HG02571 (cell line): ENCODE measurements around the gene TMEM150B.
A peak's percentile ranks its signal among the peaks of the same experiment; 100 is the strongest.

Experiments used
- ATAC-seq: cut with Tn5 transposase; IDR thresholded peaks from one replicate; pipeline ENCODE4 v1.9.1; 2021; ENCODE audit warnings: mild to moderate bottlenecking, moderate library complexity; ENCODE audit not compliant: unreplicated experiment

Gene TMEM150B

DNA sequence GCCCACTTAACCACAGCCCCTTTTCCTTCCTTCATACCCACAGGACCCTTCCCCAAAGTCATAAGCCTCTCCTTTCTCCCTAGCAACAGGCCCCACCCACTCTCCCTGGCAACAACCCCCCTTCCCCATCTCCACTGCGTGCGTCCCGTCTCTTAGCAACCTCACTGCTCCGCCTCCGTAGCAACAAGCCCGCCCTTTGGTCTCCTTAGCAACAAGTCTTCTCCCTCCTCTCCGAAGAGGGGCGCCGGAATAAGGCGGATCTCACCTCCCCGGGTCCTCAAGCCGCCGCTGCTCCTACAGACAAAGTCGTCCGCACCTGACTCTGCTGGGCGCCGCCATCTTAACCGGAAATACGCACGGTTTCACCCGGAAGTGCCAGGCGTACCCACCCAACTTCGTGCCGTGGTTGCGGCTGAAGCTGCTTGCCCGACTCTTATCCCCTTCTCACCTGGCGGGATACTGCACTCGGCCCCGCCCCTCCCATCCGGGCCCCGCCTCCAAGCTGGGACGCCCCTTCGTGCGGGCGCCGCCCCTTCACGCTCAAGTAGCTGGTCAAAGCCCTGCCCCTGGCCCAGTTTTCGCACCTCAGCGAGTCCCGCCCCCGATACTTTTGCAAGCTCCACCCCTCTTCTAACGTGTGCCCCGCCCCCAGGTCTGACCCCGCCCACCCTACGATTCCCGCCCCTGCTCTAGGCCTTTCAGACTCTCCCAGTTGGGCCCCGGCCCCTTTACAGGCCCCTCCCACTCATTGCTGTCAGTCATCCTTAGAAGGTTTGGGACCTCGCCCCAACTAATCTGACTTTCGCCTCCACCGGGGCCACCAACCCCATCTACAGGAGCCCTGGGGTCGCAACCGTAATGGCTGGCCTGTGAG, 45.1 kb downstream of the TMEM150B start, which contains the start of gene HSPBP1:
Gene HSPBP1, minus strand, starts transcription at position 341 of the 874 bp plus-strand sequence. CDS start 502 bp downstream, outside the sequence.
- peak; percentile 75 for ATAC-seq

DNA sequence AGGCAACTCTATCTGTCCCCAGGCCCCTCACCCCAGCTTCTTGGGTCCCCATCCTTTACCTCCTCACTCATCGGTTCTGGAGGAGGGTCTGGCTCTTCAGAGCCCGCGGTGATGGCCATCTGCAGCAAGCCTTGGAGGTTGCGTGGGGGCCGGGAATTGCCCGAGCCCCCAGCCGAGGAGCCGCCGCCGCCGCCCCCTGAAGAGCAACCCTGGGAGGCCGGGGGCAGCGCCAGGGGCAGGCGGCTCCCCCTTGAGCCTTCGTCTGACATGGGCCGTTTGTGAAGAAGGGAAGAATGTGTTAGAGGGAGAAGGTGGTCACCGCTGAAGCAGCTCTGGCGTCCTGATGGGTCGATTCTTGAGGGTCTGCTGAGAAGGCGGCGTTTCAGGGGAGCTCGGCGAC, 45.8 kb downstream of the TMEM150B start:
- no peak for ATAC-seq

DNA sequence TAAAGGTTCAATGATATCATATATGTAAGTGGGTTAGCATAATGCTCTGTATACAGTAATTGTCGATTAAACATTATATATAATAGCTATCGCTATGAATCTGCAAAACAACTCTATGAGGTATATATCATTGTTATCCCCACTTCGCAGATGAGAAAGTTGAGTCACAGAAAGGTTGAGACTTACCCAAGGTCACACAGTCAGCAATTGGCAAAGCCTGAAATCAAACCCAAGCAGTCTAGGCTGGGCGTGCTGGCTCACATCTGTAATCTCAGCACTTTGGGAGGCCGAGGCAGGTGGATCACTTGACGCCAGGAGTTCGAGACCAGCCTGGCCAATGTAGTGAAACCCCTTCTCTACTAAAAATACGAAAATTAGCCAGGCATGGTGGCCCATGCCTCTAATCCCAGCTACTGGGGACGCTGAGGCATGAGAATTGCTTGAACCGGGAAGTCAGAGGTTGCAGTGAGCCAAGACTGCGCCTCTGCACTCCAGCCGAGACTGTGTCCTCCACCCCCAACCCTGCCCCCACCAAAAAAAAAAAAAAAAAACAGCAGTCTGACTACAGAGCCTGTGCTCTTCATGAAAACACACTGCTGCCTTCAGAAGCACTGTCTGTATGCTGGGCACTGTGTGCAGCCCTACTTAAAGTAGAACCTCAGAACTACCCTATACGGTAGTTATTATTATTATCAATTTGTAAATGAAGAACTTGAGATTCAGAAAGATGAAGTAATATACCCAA, 46.6 kb downstream of the TMEM150B start:
- no peak for ATAC-seq

DNA sequence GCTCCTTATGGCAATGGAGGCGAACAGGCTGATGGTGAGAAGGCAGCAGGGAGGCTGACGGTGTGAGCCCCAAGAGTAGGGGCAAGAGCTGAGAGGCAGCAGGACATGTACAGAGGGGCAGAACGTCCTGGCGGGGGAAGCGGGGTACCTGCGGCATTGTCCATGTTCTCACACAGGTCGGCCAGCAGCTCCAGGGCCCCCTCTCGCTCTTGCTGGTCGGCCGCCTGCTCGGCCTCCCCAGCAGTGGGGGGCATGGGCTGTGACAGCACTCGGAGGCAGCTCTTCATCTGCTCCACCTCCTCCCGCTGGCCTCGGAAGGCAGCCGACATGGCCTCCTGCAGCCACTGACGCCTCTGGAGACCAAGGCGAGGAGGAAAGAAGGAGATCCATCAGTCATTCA, 47.6 kb downstream of the TMEM150B start:
- ATAC-seq, result no peak

DNA sequence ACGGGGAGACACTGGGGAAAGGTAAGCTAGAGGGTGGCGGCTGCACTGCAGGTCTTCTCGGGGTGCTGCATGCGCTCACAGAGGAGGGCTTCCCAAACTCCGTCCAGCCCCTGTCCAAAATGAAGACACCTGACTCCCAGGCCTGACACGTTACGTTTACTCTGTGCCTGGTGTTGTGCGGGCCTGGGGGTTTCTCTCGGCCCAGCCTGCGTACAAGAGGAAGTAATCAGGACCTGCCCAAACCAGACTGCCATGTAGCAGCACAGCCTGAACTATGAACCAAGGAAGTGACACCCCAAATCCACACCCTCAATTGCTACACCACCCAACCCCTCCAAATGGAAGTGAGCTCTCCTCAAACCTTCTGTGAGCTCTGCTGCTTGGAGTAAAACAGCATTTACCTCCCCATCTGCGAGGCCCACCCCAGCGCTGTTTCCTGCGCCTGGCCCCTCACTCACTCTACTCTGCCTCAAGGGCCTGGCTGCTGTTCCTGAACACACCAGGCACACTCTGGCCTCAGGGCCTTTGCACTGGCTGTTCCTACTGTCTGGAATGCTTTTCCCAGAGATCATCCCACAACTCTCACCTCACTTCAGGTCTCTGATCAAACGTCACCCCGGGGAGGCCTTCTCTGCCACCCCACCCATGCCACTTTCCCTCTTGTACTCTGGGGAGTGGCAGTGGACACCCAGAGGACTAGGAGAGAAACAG, 48.3 kb downstream of the TMEM150B start:
- ATAC-seq, result no peak

DNA sequence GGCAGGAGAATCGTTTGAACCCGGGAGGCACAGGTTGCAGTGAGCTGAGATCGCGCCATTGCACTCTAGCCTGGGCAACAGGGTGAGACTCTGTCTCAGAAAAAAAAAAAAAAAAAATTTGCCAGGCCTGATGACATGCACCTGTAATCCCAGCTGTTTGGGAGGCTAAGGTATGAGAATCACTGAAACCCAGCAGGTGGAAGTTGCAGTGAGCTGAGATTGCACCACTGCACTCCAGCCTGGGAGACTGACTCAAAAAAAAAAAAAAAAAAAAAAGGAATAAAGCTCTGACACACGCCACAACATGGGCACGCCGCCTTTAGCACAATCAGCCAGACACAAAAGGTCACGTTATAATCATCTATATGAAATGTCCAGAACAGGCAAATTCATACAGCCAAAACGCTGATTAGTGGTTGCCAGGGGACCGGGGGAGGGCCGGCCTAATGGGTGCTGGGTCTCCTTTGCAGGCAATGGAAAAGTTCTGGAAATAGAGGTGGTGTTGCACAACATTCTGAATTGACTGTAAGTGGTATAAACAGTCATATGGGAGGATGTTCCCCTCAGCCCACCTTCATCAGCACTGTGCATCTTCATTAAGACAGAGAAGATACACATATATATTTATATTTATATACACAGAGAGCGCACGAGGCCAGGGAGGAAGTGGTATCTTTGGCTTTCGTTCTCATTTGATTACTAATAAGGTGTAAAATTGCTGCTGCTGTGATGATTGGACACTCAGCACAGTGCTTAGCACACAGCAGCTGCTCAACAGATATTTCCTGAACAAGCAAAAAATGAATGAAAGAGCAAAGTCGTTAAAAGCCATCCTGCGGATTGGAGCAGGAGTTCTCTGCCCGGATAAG, 49.1 kb downstream of the TMEM150B start:
- ATAC-seq, result no peak

DNA sequence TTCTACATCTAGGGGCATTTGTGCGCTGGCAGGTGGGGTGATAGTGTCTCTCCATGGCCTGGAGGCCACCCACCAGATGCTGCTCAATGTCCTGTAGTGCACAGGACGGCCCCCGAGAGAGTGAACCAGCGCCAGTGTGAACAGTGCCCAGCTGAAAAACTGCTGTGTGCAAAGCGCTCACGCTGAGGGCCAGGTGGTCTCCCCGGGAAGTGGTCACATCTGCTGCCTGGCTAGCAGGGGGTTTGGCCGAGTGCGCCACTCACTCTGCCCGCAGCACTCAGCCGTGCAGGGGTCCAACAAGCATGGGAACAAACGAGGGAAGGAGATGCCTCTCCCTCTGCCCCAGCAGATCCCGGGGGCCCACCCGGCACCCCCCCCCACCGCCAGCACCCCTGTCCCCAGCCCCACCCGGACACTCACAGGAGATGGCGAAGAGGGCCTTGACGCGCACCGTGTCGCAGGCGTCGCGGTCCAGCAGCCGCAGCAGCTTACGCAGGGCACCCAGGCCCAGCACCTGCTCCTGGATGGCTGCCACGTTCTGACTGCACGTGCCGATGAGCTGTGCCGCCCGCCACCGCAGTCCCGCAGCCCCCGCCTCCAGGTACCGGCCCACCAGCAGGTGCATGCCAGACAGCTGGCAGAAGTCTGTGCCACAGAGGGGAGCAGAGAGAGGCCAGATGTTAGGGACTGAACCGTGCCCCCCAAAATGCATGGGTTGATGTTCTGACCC, 51.0 kb downstream of the TMEM150B start:
- ATAC-seq, result no peak

DNA sequence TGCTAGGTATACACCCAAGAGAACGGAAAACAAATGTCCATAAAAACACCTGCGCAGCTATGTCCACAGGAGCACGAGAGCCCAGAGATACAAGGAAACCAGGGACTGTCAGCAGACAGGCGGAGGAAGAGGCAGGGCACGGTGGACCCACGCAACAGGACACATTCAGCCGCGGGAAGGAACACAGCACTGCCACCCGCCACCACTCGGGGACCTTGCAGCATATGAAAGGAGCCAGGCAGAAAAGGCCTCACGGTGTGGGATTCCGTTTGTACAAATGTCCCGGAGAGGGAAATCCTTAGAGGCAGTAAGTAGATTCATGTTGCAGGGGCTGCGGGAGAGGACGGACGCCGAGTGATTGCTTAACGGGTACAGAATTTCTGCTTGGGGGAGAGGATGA, 53.0 kb downstream of the TMEM150B start:
- ATAC-seq, result no peak

DNA sequence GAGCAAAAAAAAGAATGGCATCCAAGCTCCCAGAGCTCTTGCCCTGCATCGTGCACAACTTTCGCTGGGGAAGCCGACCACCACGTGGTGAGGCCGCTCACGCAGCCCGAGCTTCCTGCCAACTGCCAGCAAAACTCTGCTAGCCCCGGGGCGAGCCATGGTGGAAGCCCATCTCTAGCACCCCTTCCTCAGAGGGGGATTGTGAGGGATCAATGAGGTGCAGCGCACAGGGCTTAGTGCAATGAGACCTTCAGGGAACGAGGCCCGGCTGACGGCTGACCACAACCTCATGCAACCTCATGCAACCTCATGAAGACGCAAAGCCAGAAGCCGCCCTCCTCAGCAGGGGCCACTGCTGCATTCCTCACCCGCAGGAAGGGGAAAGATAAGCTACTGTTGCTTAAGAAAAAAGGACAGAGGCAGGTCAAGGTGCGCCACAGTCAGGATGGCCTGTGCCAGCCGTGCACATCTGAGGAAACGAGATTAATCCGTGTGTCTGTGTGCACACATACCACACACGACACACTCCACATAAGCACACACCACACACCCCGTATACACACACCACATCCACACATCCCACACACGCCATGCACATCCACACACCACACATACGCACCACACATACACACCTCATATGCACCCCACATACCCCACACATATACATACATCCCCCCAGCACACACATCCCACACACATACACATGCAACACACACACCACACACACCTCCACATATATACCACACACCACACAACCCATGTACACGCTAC, 54.8 kb downstream of the TMEM150B start:
- no peak for ATAC-seq

DNA sequence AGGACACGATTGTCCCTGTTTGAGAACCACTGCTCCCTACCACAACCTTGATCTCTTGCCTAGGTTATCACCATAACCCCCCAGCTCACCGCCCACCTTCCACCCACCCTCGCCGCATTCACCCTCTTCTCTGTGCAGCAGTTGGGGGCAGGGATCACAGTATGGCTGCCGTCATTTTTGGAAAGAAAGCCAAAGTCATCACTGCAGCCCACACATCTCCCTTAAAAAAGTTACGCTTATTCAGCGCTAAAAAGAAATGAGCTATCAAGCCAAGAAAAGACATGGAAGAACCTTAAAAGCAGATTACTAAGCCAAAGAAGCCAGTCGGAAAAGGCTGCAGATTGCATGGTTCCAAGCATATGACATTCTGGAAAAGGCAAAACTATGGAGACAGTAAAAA, 55.8 kb downstream of the TMEM150B start:
- no peak for ATAC-seq

DNA sequence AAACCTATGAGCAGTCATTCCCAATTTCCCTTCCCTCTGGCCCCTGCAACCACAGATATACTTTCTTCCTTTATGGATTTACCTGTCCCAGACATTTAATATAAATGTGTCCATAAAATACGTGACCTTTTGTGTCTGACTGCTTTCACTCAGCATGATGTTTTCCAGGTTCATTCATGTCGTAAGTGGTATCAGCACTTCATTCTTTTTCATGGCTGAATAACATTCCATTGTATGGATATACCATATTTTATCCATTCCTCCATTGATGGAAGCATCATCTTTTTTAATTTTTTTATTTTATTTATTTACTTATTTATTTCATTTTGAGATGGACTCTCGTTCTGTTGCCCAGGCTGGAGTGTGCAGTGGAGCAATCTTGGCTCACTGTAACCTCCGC, 58.3 kb downstream of the TMEM150B start:
- ATAC-seq, result no peak

DNA sequence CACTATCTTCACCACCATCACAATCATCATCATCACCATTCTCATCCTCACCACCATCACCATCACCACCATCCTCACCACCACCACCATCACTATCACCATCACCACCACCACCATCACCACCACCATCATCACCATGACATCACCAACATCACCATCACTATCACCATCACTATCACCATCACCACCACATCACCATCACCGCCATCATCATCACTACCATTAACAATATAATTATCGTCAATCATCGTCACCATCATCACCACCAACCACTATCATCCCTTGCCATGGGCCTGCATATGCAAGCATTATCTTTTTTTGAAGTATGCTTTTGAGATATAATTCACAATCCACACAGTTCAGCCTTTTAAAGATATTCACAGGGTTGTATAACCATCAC, 58.7 kb downstream of the TMEM150B start:
- no peak for ATAC-seq

DNA sequence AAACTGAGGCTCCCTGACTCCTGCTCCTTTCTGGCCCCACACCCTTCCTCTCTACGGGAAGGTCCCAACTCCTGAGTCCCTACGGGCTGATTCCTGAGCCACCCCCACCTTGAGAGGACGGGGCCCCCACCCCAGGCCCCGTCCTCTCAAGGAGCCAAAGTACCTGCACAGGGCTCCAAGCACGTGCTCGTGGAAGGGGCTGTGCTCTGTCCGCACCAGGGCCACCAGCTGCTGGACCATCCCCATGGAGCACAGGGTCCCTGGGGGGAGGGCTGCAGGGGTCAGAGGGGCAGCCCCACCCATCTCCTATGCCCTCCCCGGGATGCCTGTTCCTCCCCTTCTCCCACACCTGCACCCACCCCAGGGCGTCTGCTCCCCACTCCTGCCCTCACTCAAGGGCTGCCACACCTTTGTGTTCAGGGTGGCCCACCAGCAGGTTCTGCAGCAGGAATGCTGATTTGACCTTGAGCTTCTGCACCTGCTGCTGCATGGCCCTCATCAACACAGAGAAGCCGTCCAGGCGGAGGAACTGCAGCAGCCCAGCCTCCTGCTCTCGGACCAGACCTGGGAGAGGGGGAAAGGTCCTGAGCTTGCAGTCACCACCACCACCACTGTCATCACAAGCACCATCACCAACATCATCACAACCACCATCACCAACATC, 59.3 kb downstream of the TMEM150B start:
- ATAC-seq, result no peak

DNA sequence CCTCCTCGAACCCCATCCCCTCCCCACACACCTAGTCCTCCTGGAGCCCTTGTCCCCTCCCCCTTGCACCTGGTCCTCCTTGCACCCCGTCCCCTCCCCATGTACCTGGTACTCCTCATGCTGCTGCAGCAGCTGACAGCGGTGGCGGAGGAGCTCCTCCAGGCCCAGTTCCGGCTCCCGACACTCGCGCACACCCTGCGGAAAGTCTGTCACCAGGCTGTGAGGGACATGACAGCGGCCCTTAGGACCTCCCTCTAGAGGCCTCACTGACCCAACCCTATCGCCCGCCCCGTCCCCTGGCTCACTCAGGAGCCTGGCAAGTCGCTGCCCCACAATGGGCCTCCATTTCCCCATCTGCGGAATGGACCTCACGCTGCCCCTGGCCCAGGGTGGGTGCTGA, 60.0 kb downstream of the TMEM150B start:
- no peak for ATAC-seq

DNA sequence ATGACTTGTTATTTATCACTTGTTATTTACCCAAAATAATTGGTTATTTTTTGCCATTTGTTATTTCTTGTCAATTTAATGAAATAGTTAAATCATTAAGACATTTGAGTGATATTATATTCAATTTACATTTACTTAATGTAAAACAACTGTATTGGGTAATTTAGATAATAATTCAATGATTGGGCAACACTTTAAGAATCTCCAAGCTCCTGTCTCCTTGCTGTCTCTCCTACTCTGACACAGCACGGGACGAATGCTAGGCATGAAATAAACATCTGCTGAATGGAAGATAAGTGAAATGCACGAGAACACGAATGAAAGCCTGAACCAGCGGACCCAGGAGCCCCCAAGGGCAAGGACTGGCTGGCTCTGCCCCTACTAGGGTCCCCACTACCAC, 60.6 kb downstream of the TMEM150B start:
- no peak for ATAC-seq
